GM12873 (cell line): ENCODE results near the gene COL20A1.

Experiments
- CTCF ChIP-seq: IDR thresholded peaks from 2 replicates; pipeline ENCODE4 v1.5.1; 2012; ENCODE audit warnings: low read depth, mild to moderate bottlenecking, moderate library complexity, low read length, control low read depth; ENCODE audit not compliant: insufficient read depth; ENCODE audit errors: missing control alignments

Gene COL20A1

GRCh38 chr20:63285636-63286615, 7.1 kb upstream of the COL20A1 start:
- no peak for TF ChIP-seq CTCF

- TF ChIP-seq CTCF, result no peak
Observed at GRCh38 chr20:63286781-63287696, 5.9 kb upstream of the COL20A1 start.

GRCh38 chr20:63287697-63288580, 5.0 kb upstream of the COL20A1 start:
- TF ChIP-seq CTCF, result no peak

- TF ChIP-seq CTCF, result no peak
Observed at GRCh38 chr20:63288581-63289251, 4.3 kb upstream of the COL20A1 start.

- no peak for TF ChIP-seq CTCF
Observed at GRCh38 chr20:63289311-63290135, 3.5 kb upstream of the COL20A1 start.

GRCh38 chr20:63290136-63290676, 2.8 kb upstream of the COL20A1 start:
- TF ChIP-seq CTCF, result no peak
